Measurements from ENCODE around the gene FUT8.

DNA sequence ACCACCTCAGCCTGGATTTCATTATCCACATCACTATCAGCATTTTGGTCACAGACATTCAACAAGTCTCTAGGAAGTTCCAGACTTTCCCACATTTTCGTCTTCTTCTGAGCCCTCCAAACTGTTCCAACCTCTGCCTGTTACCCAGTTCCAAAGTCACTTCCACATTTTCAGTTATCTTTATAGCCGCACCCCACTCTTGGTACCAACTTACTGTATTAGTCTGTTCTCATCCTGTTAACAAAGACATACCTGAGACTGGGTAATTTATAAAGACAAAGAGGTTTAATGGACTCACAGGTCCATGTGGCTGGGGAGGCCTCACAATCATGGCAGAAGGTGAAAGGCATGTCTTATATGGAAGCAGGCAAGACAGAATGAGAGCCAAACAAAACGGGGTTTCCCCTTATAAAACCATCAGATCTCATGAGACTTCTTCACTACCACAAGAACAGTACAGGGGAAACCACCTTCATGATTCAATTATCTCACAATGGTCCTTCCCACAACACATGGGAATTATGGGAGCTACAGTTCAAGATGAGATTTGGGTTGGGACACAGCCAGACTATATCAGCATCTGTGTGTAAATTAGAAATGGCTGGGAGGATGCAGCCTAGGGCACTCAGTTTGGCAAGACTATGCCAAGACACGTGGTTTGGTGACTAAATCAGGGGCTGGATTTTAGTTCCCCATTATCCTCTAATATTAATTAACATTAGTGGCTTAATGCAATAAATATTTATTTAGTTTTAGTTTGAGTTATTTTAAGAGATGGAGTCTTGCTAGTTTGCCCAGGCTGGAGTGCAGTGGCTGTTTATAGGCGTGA lies 16.2 kb upstream of the FUT8 start:
- TF ChIP-seq POLR2A (IDR thresholded peaks at IDR 0.05; ENCODE audit: control extremely low read depth in 1 of 2, low read depth in 2 of 2, low read length in 2 of 2) (no peak), CTCF (IDR thresholded peaks at IDR 0.05; ENCODE audit: control extremely low read depth in 1 of 3, insufficient read depth in 1 of 3, low read depth in 1 of 3, low read length in 3 of 3) (no peak), FOSL1 (IDR thresholded peaks at IDR 0.05; ENCODE audit: insufficient read depth, low read depth, low read length) (no peak), POLR2AphosphoS5 (IDR thresholded peaks at IDR 0.05; ENCODE audit: low read depth, low read length) (no peak), RBBP5 (IDR thresholded peaks at IDR 0.05; ENCODE audit: borderline replicate concordance, low read depth, low read length) (no peak), RAD21 (IDR thresholded peaks at IDR 0.05 in 1 of 2, conservative IDR thresholded peaks at IDR 0.05 in 1 of 2; ENCODE audit: low read depth in 2 of 2, low read length in 2 of 2) (no peak), EZH2 (IDR thresholded peaks at IDR 0.05; ENCODE audit: low read depth, low read length, severe bottlenecking) (no peak), SIN3A (conservative IDR thresholded peaks at IDR 0.05 in 1 of 2, IDR thresholded peaks at IDR 0.05 in 1 of 2; ENCODE audit: low read depth in 1 of 2, low read length in 2 of 2) (no peak), JUND (IDR thresholded peaks at IDR 0.05; ENCODE audit: low read length) (no peak), SP2 (IDR thresholded peaks at IDR 0.05; ENCODE audit: low read length) (no peak), USF2 (IDR thresholded peaks at IDR 0.05; ENCODE audit: low read length) (no peak), SRF (IDR thresholded peaks at IDR 0.05; ENCODE audit: low read depth, low read length) (no peak), SP4 (IDR thresholded peaks at IDR 0.05; ENCODE audit: low read length) (no peak)

Measured in H1 (cell line).